GM23338 (cell line): Measurements from ENCODE around the gene GOLGA8B.
"Not testable (repeated sequence)": the region's sequence is repeated elsewhere in the genome, so short reads cannot be mapped to it uniquely, and the experiment has no call there.

ENCODE experiments used
- CREB1 ChIP-seq: fragments of 250-450 bp; sonication (Bioruptor Pico); IDR thresholded peaks from 2 replicates; pipeline ENCODE4 v1.5.0; 2020; ENCODE audit warnings: low read depth, mild to moderate bottlenecking, moderate library complexity
- CTCF ChIP-seq, 2 experiments: fragments of 200-600 bp in 1 of 2; sonication (generic) in 1 of 2; conservative IDR thresholded peaks; 2 replicates each; pipeline versions ENCODE4 v1.5.1 to v1.6.1; 2016 to 2017; ENCODE audit warnings: antibody characterized with exemption in 2 of 2, low read depth in 2 of 2, mild to moderate bottlenecking in 2 of 2, moderate library complexity in 1 of 2
- ETS1 ChIP-seq: IDR thresholded peaks from 2 replicates; pipeline ENCODE4 v1.6.1; 2016; ENCODE audit warnings: antibody characterized with exemption
- EZH2 ChIP-seq: fragments of 200-600 bp; sonication (generic); IDR thresholded peaks from one replicate; pipeline ENCODE4 v1.8.0; 2017; ENCODE audit warnings: antibody characterized with exemption, mild to moderate bottlenecking, low read depth; ENCODE audit not compliant: unreplicated experiment
- EZH2phosphoT487 ChIP-seq: fragments of 200-600 bp; sonication (generic); IDR thresholded peaks from one replicate; pipeline ENCODE4 v1.8.1; 2018; ENCODE audit warnings: antibody characterized with exemption; ENCODE audit not compliant: unreplicated experiment
- JUNB ChIP-seq: IDR thresholded peaks from one replicate; pipeline ENCODE4 v1.6.1; 2016; ENCODE audit warnings: antibody characterized with exemption; ENCODE audit not compliant: unreplicated experiment
- POLR2AphosphoS5 ChIP-seq: IDR thresholded peaks from 2 replicates; pipeline ENCODE4 v1.6.1; 2016; ENCODE audit warnings: antibody characterized with exemption, low read depth
- REST ChIP-seq: IDR thresholded peaks from one replicate; pipeline ENCODE4 v1.6.1; 2018; ENCODE audit warnings: antibody characterized with exemption; ENCODE audit not compliant: unreplicated experiment
- STAT1 ChIP-seq: IDR thresholded peaks from one replicate; pipeline ENCODE4 v1.6.1; 2016; ENCODE audit warnings: antibody characterized with exemption; ENCODE audit not compliant: unreplicated experiment
- ZNF114 ChIP-seq: fragments of 250-450 bp; sonication (Bioruptor Pico); IDR thresholded peaks from 2 replicates; pipeline ENCODE4 v1.5.0; 2020; ENCODE audit warnings: mild to moderate bottlenecking, moderate library complexity

GRCh38 chr15:34564711-34565110 lies 18.7 kb downstream of the GOLGA8B start:
- not testable (repeated sequence) for TF ChIP-seq CTCF (conservative IDR thresholded peaks at IDR 0.05; ENCODE audit: low read depth in 2 of 2); EZH2; REST; EZH2phosphoT487; CREB1; POLR2AphosphoS5; JUNB; ETS1; ZNF114 (CRISPR knock-in tag); STAT1
